ENCODE data around the gene COL9A1.
A peak's percentile ranks its signal among the peaks of the same experiment; 100 is the strongest.

COL9A1 gene

DNA sequence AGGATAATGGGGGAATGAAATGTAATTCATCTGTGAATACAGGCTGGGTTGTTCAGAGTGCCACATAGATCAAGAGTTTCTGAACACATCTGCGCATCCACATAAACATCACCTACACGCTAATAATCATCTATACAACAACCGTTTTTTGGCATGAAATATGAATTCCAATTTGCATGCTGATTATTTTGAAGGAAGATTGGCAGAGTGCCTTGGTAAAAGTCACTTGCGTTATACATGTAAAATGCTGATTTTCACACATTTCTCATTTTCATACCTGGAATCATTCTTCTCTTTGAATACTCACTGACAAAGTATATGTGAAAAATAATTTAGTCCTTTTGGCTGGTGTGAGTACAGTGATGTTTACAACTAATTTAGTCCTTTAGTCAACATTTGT, 17.7 kb downstream of the COL9A1 start:
- H3K27me3 ChIP-seq (ENCODE audit: insufficient read depth, low read length), result peaks cover 51% of the 10 kb centered on the region
- no peak overlapping the region for H3K4me3 ChIP-seq (ENCODE audit: low read length)
- peaks cover 4% of the 10 kb centered on the region; the same call in 1 of the 2 replicates for H3K4me1 ChIP-seq (ENCODE audit: insufficient read depth, low read length)
- H3K36me3 ChIP-seq (ENCODE audit: insufficient read depth, low read depth, low read length), result no peaks in the 10 kb centered on the region
- no peak overlapping the region for H3K9ac ChIP-seq (ENCODE audit: low read depth, low read length)
- H3K27ac ChIP-seq (ENCODE audit: low read length), result no peak overlapping the region
- H3K9me3 ChIP-seq (ENCODE audit: insufficient read depth, low read depth, low read length), result no peaks in the 10 kb centered on the region

DNA sequence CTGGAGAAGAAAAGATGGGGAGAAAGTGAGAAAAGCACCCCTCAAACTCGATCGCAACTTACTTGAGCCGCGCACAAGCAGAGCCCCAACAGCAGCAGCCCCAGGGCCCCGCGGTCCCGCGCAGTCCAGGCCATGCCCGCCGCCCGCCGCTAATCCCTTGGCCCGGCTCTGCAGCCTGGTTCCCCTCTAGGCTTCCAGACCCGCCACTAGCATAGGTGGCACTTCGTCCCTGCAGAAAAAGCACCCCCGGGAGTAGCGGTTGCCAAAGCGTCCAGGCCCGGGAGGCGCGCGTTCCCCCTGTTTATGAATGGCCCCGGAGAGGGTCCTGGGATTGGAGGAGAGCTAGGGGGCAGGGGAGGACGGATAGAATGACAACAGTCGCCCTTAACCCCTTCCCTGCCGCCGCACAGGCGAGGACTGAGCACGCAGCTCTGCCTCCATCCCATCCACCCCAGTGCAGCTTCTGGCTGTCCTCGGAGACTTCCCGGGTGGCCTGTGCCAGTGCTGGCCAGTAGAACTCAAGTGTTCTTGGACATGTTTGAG, 19.9 kb downstream of the COL9A1 start:
- Histone ChIP-seq H3K9ac (ENCODE audit: low read depth, low read length) (peak overlapping the region; percentile 54; the same call in 1 of the 2 replicates), H3K9me3 (ENCODE audit: insufficient read depth, low read depth, low read length) (no peaks in the 10 kb centered on the region), H3K27ac (ENCODE audit: low read length) (no peak overlapping the region), H3K27me3 (ENCODE audit: insufficient read depth, low read length) (peaks cover 56% of the 10 kb centered on the region), H3K4me1 (ENCODE audit: insufficient read depth, low read length) (peaks cover 4% of the 10 kb centered on the region; the same call in 1 of the 2 replicates), H3K4me3 (ENCODE audit: low read length) (peak overlapping the region; percentile 74), H3K36me3 (ENCODE audit: insufficient read depth, low read depth, low read length) (no peaks in the 10 kb centered on the region)

DNA sequence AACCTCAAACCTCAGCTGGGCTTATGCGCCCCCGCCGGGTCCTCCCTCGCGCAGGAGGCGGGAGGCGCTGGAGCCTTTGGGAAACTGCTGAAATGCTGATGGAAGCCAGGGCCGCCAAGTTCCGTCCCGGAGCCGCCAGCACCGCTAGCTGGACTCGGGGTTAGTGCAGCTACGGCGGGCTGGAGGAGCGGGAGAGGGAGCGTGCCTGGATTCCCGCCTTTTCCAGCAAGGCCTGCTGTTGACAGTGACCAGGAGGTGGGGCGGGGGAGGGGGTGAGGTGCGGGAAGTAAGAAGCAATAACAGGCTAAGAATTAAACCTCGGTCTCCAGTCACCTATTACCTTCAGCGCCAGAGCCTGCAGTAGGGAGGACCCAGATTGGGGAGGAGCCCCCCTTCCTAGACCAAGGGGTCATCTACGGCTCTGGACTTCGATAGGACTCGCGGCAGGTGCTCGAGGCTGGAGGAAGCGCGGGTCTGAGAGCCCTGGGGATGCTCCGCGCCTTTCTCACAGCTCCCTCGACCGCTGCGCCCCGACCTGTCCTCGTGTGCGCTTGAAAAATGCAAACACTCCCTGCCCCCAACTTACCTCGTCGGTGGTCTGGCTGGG, 20.5 kb downstream of the COL9A1 start:
- no peak overlapping the region for H3K27ac ChIP-seq (ENCODE audit: low read length)
- H3K9ac ChIP-seq (ENCODE audit: low read depth, low read length), result peak overlapping the region; percentile 54; the same call in 1 of the 2 replicates
- peaks cover 4% of the 10 kb centered on the region; the same call in 1 of the 2 replicates for H3K4me1 ChIP-seq (ENCODE audit: insufficient read depth, low read length)
- peaks cover 56% of the 10 kb centered on the region for H3K27me3 ChIP-seq (ENCODE audit: insufficient read depth, low read length)
- no peaks in the 10 kb centered on the region for H3K9me3 ChIP-seq (ENCODE audit: insufficient read depth, low read depth, low read length)
- no peaks in the 10 kb centered on the region for H3K36me3 ChIP-seq (ENCODE audit: insufficient read depth, low read depth, low read length)
- H3K4me3 ChIP-seq (ENCODE audit: low read length), result peak overlapping the region; percentile 74

DNA sequence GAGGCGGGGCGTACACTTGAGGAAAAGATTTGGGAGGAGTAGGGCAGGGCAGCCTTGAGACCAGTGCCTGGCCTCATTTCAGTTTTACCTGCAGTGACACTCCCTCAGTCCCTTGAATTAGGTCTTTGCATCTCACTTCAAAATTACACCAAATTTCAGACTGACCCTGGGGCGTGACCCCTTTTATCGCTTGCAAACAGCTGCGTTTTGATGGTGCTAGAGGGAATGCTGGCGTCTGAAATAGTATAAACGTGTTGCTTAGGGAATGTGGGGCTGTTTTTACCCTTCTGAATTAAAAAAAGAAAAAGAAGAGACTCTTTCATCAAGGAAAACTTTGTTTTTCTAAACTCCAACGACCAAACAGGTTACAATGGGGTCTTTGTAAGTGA, 21.0 kb downstream of the COL9A1 start:
- no peaks in the 10 kb centered on the region for H3K9me3 ChIP-seq (ENCODE audit: insufficient read depth, low read depth, low read length)
- H3K36me3 ChIP-seq (ENCODE audit: insufficient read depth, low read depth, low read length), result no peaks in the 10 kb centered on the region
- H3K4me3 ChIP-seq (ENCODE audit: low read length), result peak overlapping the region; percentile 74; the same call in 1 of the 2 replicates
- peak overlapping the region; percentile 24; the same call in 1 of the 2 replicates for H3K9ac ChIP-seq (ENCODE audit: low read depth, low read length)
- peaks cover 56% of the 10 kb centered on the region for H3K27me3 ChIP-seq (ENCODE audit: insufficient read depth, low read length)
- H3K4me1 ChIP-seq (ENCODE audit: insufficient read depth, low read length), result peaks cover 4% of the 10 kb centered on the region; the same call in 1 of the 2 replicates
- no peak overlapping the region for H3K27ac ChIP-seq (ENCODE audit: low read length)

DNA sequence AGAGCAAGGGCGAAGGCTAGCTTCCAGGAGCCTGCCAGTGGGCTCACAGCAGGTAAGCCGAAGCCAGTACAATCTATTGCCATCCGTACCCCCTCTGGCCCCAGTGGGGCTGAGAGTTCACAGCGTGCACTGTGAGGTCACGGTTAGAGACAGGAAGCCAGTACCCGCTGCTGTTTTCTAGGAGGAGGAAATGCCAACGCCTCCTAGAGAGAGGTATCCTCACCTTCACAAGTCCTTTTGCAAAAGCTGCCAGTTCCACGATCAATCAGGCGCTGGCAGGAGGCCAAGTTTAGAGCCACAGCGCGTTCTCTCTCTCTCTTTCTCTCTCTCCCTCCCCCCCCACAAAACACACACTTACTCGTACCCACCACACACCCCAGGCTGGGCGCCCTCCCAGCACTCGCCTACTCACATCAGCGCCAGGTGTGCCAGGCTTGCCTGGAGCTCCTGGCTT, 22.5 kb downstream of the COL9A1 start:
- no peak overlapping the region for H3K27ac ChIP-seq (ENCODE audit: low read length)
- peaks cover 4% of the 10 kb centered on the region; the same call in 1 of the 2 replicates for H3K4me1 ChIP-seq (ENCODE audit: insufficient read depth, low read length)
- no peak overlapping the region for H3K9ac ChIP-seq (ENCODE audit: low read depth, low read length)
- no peaks in the 10 kb centered on the region for H3K9me3 ChIP-seq (ENCODE audit: insufficient read depth, low read depth, low read length)
- peak overlapping the region; percentile 12; the same call in 1 of the 2 replicates for H3K4me3 ChIP-seq (ENCODE audit: low read length)
- H3K27me3 ChIP-seq (ENCODE audit: insufficient read depth, low read length), result peaks cover 56% of the 10 kb centered on the region
- H3K36me3 ChIP-seq (ENCODE audit: insufficient read depth, low read depth, low read length), result no peaks in the 10 kb centered on the region

DNA sequence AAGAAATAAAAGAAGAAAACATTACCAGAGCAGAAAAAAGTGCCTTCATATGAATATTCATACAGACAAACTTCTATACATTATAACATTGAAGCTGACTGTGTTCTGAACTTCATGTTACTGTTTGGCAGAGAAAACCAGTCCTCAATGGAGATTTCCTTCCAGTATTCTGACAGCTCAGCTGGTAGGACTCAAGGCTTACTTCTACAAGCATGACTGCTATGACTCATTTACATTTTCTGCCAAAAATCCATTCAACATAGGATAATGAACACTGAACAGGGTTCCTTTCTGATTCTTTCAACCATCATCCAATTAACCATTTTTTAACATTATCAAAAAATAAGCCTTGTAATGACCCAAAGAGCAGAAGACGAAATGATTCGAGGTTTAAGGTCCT, 25.4 kb downstream of the COL9A1 start:
- Histone ChIP-seq H3K4me1 (ENCODE audit: insufficient read depth, low read length) (peaks cover 4% of the 10 kb centered on the region; the same call in 1 of the 2 replicates), H3K4me3 (ENCODE audit: low read length) (no peak overlapping the region), H3K36me3 (ENCODE audit: insufficient read depth, low read depth, low read length) (no peaks in the 10 kb centered on the region), H3K27ac (ENCODE audit: low read length) (no peak overlapping the region), H3K27me3 (ENCODE audit: insufficient read depth, low read length) (peaks cover 28% of the 10 kb centered on the region), H3K9ac (ENCODE audit: low read depth, low read length) (no peak overlapping the region), H3K9me3 (ENCODE audit: insufficient read depth, low read depth, low read length) (no peaks in the 10 kb centered on the region)

DNA sequence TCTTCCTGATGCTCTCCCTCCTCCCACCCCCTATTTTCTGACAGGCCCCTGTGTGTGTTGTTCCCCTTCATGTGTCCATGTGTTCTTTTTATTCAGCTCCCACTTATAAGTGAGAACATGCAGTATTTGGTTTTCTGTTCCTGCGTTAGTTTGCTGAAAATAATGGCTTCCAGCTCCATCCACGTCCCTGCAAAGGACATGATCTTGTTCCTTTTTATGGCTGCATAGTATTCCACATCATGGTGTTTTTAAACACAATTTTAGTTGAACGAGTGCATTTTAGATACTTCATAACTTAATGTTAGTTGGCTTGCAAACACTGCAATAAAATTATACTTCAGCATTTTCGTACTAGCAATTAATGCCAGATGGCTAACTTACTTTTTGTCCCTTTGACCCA, 28.5 kb downstream of the COL9A1 start:
- Histone ChIP-seq H3K36me3 (ENCODE audit: insufficient read depth, low read depth, low read length) (no peaks in the 10 kb centered on the region), H3K4me3 (ENCODE audit: low read length) (no peak overlapping the region), H3K9me3 (ENCODE audit: insufficient read depth, low read depth, low read length) (no peaks in the 10 kb centered on the region), H3K27me3 (ENCODE audit: insufficient read depth, low read length) (no peaks in the 10 kb centered on the region), H3K27ac (ENCODE audit: low read length) (no peak overlapping the region), H3K4me1 (ENCODE audit: insufficient read depth, low read length) (no peaks in the 10 kb centered on the region), H3K9ac (ENCODE audit: low read depth, low read length) (no peak overlapping the region)

DNA sequence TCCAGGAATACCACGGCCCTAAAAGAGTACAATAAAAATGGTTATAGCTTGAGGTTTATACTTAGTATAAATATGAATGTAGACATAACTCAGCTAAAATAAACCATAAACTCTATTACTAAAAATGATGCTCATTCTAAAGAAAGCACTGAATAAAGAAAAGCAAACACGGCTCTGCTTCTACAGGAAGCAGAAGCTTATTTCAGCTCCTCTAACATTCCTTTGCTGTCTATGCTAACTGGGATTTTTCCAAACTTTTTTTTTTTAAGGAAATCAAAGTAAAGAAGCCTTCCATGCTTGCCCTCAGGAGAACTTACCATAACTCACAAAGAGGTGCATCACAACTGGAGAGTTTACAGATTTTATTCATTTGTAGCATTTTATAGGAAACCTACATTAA, 30.8 kb downstream of the COL9A1 start:
- Histone ChIP-seq H3K36me3 (ENCODE audit: insufficient read depth, low read depth, low read length) (no peaks in the 10 kb centered on the region; the same call in 1 of the 2 replicates), H3K27ac (ENCODE audit: low read length) (no peak overlapping the region), H3K4me3 (ENCODE audit: low read length) (no peak overlapping the region), H3K9ac (ENCODE audit: low read depth, low read length) (no peak overlapping the region), H3K27me3 (ENCODE audit: insufficient read depth, low read length) (no peaks in the 10 kb centered on the region), H3K4me1 (ENCODE audit: insufficient read depth, low read length) (no peaks in the 10 kb centered on the region), H3K9me3 (ENCODE audit: insufficient read depth, low read depth, low read length) (no peaks in the 10 kb centered on the region)

DNA sequence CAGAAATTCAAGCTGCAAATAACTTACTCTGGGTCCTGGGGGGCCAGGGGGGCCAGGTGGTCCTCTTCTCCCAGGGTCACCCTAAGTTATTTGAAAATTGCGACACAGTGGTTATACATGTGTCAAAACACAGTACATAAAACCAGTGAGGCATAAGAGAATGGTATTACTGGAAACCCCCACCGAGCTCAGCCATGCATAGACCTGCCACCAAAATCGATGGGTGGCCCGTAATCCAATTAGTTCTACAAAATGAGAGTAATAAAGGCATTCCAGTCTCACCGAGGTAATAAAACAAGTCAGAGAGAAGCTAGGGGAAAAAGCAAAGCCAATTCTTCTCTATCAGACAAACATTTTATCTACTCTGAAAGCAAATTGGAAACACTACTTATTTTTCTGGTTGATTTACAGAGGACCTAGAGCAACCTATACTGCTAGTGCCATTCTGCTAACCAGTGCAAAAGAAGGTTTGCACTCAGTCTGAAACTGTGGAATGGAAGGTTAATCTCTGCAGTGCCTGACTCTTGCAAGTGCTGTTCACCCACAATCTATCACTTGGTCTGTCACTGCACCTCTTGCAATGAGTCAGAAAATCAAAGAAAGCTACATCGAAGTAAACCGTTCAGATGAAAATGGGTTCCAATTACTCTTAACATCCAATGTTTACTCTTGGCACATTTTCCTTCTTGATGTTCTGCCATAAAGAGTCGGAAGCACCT, 32.4 kb downstream of the COL9A1 start:
- Histone ChIP-seq H3K9ac (ENCODE audit: low read depth, low read length) (no peak overlapping the region), H3K4me3 (ENCODE audit: low read length) (no peak overlapping the region), H3K27me3 (ENCODE audit: insufficient read depth, low read length) (no peaks in the 10 kb centered on the region), H3K36me3 (ENCODE audit: insufficient read depth, low read depth, low read length) (no peaks in the 10 kb centered on the region; the same call in 1 of the 2 replicates), H3K9me3 (ENCODE audit: insufficient read depth, low read depth, low read length) (no peaks in the 10 kb centered on the region), H3K27ac (ENCODE audit: low read length) (no peak overlapping the region), H3K4me1 (ENCODE audit: insufficient read depth, low read length) (no peaks in the 10 kb centered on the region)

DNA sequence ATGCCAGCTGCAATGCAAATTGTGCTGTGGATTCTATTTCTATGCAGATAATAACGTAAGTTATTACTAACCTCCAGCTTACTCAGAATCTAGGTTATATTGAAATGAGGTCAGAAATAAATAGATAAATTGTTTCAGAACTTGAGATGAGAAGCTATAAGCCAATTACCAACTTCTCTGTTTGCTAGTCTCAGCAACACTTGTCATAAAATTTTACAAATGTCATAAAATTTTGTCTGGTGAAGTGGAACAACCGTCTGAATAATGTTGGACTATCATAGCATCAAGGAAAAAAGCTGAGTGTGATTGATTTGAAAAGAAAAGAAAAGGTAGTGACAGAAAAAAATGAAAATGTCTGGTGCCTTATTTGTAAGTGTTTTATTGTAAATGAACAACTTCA, 36.7 kb downstream of the COL9A1 start:
- H3K36me3 ChIP-seq (ENCODE audit: insufficient read depth, low read depth, low read length), result no peaks in the 10 kb centered on the region; the same call in 1 of the 2 replicates
- no peak overlapping the region for H3K9ac ChIP-seq (ENCODE audit: low read depth, low read length)
- no peaks in the 10 kb centered on the region for H3K4me1 ChIP-seq (ENCODE audit: insufficient read depth, low read length)
- H3K27me3 ChIP-seq (ENCODE audit: insufficient read depth, low read length), result no peaks in the 10 kb centered on the region
- no peaks in the 10 kb centered on the region for H3K9me3 ChIP-seq (ENCODE audit: insufficient read depth, low read depth, low read length)
- no peak overlapping the region for H3K27ac ChIP-seq (ENCODE audit: low read length)
- no peak overlapping the region for H3K4me3 ChIP-seq (ENCODE audit: low read length)

DNA sequence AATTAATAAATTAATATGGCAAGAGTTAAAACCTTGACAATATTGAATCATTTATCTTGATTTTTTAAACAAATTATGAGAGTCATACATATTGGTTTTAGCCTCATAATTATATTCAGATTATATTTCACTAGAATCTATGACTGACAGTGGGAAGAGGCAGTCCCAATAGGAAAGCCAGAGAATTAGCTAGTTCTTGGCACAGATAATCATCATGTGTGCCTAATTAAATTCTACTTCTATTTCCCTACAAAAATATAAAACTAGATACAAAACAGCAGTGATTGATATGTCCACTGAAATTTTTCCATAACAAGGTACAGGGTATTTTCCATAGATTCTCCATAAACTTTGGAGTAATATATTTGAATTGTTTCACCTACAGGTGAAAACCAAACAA, 38.6 kb downstream of the COL9A1 start:
- H3K9ac ChIP-seq (ENCODE audit: low read depth, low read length), result no peak overlapping the region
- H3K4me3 ChIP-seq (ENCODE audit: low read length), result no peak overlapping the region
- no peaks in the 10 kb centered on the region; the same call in 1 of the 2 replicates for H3K36me3 ChIP-seq (ENCODE audit: insufficient read depth, low read depth, low read length)
- no peaks in the 10 kb centered on the region for H3K4me1 ChIP-seq (ENCODE audit: insufficient read depth, low read length)
- no peak overlapping the region for H3K27ac ChIP-seq (ENCODE audit: low read length)
- no peaks in the 10 kb centered on the region for H3K9me3 ChIP-seq (ENCODE audit: insufficient read depth, low read depth, low read length)
- no peaks in the 10 kb centered on the region for H3K27me3 ChIP-seq (ENCODE audit: insufficient read depth, low read length)

DNA sequence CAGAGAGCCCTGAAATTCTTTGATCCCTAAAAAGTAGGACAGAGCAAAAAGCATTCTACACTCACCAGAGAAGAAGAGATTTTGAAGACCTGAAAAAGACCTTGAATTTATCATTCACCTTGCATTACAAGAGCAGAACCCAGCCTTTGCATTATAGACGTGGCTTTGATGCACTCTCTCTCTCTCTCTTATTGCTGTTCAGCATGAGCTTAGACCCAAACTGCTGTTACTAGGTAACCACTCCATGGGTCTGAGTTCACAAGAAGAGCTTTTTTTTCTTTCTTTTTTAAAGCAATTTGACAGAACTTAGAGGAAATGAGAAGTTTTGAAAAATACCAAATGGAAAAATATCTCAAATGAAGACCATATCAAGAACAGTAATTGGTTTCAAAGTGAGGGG, 44.4 kb downstream of the COL9A1 start:
- no peak overlapping the region for H3K27ac ChIP-seq (ENCODE audit: low read length)
- no peaks in the 10 kb centered on the region for H3K27me3 ChIP-seq (ENCODE audit: insufficient read depth, low read length)
- H3K9ac ChIP-seq (ENCODE audit: low read depth, low read length), result no peak overlapping the region
- no peaks in the 10 kb centered on the region for H3K9me3 ChIP-seq (ENCODE audit: insufficient read depth, low read depth, low read length)
- H3K36me3 ChIP-seq (ENCODE audit: insufficient read depth, low read depth, low read length), result no peaks in the 10 kb centered on the region
- H3K4me3 ChIP-seq (ENCODE audit: low read length), result no peak overlapping the region
- H3K4me1 ChIP-seq (ENCODE audit: insufficient read depth, low read length), result no peaks in the 10 kb centered on the region

Data from iPS-20b (cell line).